Measurements from ENCODE around the gene LSAMP.

The LSAMP gene

DNA sequence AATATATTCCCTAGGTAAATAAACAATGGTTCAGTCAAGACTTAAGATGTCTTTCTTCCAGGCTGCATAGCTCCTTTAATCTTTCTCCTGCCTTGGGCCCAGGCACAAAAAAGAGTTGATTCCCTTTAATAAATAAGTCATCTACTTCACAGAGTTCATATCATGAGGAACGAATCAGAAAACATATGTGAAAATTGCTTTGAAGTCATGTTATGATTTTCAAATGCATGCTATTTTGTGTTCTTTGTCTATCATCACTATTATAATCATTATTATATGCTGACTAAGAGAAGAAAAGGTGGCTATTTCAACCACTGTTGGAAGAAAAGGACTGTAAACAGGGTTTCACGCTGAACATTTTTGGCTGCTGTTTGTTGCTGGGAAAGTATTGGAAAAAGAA, 70.4 kb downstream of the LSAMP start:
- Histone ChIP-seq H3K4me3 (ENCODE audit: low read length) (no peak overlapping the region), H3K36me3 (ENCODE audit: control insufficient read depth, insufficient read depth, low read length) (no peaks in the 10 kb centered on the region), H3K9me3 (ENCODE audit: control insufficient read depth, insufficient read depth, low read length) (no peaks in the 10 kb centered on the region), H3K4me1 (ENCODE audit: control insufficient read depth, insufficient read depth, low read length) (no peaks in the 10 kb centered on the region), H3K27me3 (ENCODE audit: control insufficient read depth, insufficient read depth, low read length) (no peaks in the 10 kb centered on the region), H3K27ac (ENCODE audit: low read length) (no peak overlapping the region)
- WGBS (ENCODE audit: insufficient coverage, insufficient read length) = no CpG with 5 or more reads among the region's 2 CpGs
- no peak for DNase-seq (ENCODE audit: low read depth, low spot score)

DNA sequence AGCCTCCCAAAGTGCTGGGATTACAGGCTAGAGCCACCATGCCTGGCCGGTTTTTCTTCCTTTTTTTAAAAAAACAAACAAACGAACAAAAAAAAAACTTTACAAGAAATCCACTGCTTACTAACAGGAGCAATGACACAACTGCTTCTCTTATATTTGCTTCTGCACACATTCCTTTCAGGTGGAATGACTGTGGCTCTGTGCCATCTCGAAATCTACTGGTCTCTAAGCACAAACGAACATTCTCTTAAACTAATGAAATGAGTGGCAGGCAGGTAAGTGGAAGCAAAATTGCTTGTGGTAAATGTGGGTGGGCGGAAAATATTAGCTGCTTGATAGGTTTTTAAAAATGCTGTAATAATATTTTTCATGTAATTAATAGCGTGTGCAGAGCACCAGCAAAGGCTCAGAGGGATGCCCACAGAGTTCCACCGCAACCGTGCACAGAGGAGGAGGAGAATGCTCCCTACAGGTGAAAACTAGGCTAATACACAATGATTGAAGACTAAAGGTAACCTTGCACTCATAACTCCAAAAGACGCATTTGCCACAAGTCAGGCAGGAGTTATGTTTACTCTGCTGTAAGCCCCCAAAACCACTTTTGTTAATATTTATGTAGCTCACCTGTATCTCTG, 77.4 kb downstream of the LSAMP start:
- Histone ChIP-seq H3K27me3 (ENCODE audit: control insufficient read depth, insufficient read depth, low read length) (no peaks in the 10 kb centered on the region), H3K27ac (ENCODE audit: low read length) (no peak overlapping the region), H3K4me1 (ENCODE audit: control insufficient read depth, insufficient read depth, low read length) (no peaks in the 10 kb centered on the region), H3K9me3 (ENCODE audit: control insufficient read depth, insufficient read depth, low read length) (no peaks in the 10 kb centered on the region), H3K4me3 (ENCODE audit: low read length) (no peak overlapping the region), H3K36me3 (ENCODE audit: control insufficient read depth, insufficient read depth, low read length) (no peaks in the 10 kb centered on the region)
- no CpG with 5 or more reads among the region's 9 CpGs for WGBS (ENCODE audit: insufficient coverage, insufficient read length)
- no peak for DNase-seq (ENCODE audit: low read depth, low spot score)

DNA sequence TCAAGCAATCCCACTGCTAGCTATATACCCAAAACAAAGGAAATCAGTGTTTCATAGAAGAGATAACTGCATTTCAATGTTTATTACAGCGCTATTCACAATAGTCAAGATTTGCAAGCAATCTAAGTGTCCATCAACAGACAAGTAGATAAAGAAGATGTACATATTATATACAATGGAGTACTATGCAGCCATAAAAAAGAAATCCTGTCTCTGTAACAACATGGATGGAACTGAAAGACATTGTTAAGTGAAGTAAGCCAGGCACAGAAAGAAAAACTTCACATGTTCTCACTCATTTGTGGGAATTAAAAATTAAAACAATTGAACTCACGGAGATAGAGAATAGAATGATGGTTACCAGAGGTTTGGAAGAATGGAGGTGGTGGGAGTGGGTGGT, 89.2 kb downstream of the LSAMP start:
- no peak overlapping the region for H3K27ac ChIP-seq (ENCODE audit: low read length)
- WGBS (ENCODE audit: insufficient coverage, insufficient read length) = no CpG with 5 or more reads among the region's 2 CpGs

DNA sequence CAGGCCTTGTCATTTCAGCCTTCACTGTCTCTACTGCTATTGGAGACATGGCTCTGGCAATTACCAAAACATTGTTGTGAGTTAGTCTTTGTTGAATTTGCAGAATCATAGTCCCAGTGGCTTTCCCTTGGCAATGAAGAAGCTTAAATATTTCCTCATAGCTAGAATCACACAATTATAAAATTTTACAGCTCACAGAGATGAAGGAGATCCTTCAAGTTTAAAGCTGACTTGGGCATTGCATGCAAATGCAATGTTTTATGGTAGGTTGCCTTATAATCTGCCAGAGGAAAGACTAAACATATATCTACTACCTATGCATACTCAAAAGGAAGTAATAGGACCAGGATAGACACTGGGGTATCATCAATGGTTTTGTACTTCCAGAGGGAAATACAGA, 90.9 kb downstream of the LSAMP start:
- Histone ChIP-seq H3K9me3 (ENCODE audit: control insufficient read depth, insufficient read depth, low read length) (no peaks in the 10 kb centered on the region), H3K36me3 (ENCODE audit: control insufficient read depth, insufficient read depth, low read length) (no peaks in the 10 kb centered on the region), H3K27me3 (ENCODE audit: control insufficient read depth, insufficient read depth, low read length) (no peaks in the 10 kb centered on the region), H3K4me1 (ENCODE audit: control insufficient read depth, insufficient read depth, low read length) (no peaks in the 10 kb centered on the region), H3K4me3 (ENCODE audit: low read length) (no peak overlapping the region), H3K27ac (ENCODE audit: low read length) (no peak overlapping the region)
- DNase-seq (ENCODE audit: low read depth, low spot score) = no peak

More for the DNA sequence above, 89.2 kb downstream of the LSAMP start:
- Histone ChIP-seq H3K4me3 (ENCODE audit: low read length) (no peak overlapping the region), H3K27me3 (ENCODE audit: control insufficient read depth, insufficient read depth, low read length) (no peaks in the 10 kb centered on the region), H3K9me3 (ENCODE audit: control insufficient read depth, insufficient read depth, low read length) (no peaks in the 10 kb centered on the region), H3K36me3 (ENCODE audit: control insufficient read depth, insufficient read depth, low read length) (no peaks in the 10 kb centered on the region), H3K4me1 (ENCODE audit: control insufficient read depth, insufficient read depth, low read length) (no peaks in the 10 kb centered on the region)
- DNase-seq (ENCODE audit: low read depth, low spot score) = no peak

DNA sequence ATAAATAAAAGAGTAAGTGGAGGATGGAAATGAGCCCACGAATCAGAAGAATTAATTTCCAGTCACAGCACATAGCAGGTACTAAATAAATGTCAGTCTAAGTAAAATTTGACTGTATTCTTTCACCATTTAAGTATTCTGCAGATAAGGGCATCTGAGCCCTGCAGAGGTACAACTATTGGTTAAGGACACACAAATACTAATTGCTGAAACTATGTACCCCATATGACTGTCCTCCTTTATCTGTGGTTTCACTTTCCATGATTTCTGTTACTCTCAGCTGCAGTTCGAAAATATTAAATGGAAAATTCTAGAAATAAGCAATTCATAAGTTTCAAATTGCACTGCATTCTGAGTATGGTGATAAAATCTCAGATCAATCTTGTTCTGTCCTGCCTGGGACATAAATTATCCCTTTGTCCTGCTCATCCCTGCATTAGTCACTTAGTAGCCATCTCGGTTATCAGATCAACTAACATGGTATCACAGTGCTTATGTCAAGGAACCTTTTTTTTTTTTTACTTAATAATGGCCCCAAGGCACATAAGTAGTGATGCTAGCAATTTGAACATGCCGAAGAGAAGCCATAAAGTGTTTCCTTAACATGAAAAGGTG, 95.1 kb downstream of the LSAMP start:
- no peaks in the 10 kb centered on the region for H3K9me3 ChIP-seq (ENCODE audit: control insufficient read depth, insufficient read depth, low read length)
- H3K4me3 ChIP-seq (ENCODE audit: low read length) = no peak overlapping the region
- H3K36me3 ChIP-seq (ENCODE audit: control insufficient read depth, insufficient read depth, low read length) = no peaks in the 10 kb centered on the region
- DNase-seq (ENCODE audit: low read depth, low spot score) = no peak
- WGBS (ENCODE audit: insufficient coverage, insufficient read length) = no CpG with 5 or more reads among the region's 4 CpGs
- H3K4me1 ChIP-seq (ENCODE audit: control insufficient read depth, insufficient read depth, low read length) = no peaks in the 10 kb centered on the region
- H3K27me3 ChIP-seq (ENCODE audit: control insufficient read depth, insufficient read depth, low read length) = no peaks in the 10 kb centered on the region
- H3K27ac ChIP-seq (ENCODE audit: low read length) = no peak overlapping the region

DNA sequence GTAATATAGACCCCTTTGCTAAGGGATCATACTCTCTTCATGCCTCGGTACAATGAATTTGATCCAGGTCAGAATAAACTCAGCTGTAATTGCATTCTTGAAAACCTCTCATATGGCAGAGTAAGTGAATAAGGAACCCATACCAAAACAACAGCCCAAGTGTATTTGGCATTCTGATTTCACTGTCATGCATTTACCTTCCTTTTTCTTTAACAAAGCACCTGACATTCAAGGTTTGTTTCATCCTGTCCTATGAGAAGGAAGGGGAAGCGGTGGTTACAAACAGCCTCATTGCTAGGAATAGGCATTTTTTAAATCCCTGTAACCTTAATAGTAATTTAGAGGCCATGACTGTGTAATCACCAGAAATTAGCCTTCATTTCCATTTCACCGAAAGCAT, 97.1 kb downstream of the LSAMP start:
- H3K4me3 ChIP-seq (ENCODE audit: low read length) = no peak overlapping the region
- no CpG with 5 or more reads among the region's 3 CpGs for WGBS (ENCODE audit: insufficient coverage, insufficient read length)
- H3K4me1 ChIP-seq (ENCODE audit: control insufficient read depth, insufficient read depth, low read length) = no peaks in the 10 kb centered on the region
- no peaks in the 10 kb centered on the region for H3K36me3 ChIP-seq (ENCODE audit: control insufficient read depth, insufficient read depth, low read length)
- DNase-seq (ENCODE audit: low read depth, low spot score) = no peak
- H3K27me3 ChIP-seq (ENCODE audit: control insufficient read depth, insufficient read depth, low read length) = no peaks in the 10 kb centered on the region
- no peak overlapping the region for H3K27ac ChIP-seq (ENCODE audit: low read length)
- H3K9me3 ChIP-seq (ENCODE audit: control insufficient read depth, insufficient read depth, low read length) = no peaks in the 10 kb centered on the region

DNA sequence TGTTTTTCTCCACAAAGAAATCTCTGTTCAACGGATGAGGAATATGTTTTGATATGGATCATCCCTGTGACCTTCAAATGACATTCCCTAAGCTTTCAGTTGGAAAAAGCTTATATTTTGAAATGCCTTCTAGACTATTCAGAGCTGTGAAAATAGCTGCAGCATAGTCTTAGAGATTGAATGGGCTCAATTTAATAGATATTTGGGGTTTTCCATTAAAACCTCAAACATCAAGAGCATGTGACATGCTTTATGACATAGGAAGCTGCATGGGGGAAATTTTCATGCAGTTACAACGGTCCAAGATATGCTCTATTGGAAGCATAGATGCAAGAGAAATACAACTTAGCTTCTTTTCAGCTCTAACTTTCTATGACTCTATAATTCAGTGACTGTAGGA, 102.8 kb downstream of the LSAMP start:
- H3K36me3 ChIP-seq (ENCODE audit: control insufficient read depth, insufficient read depth, low read length) = no peaks in the 10 kb centered on the region
- no CpG with 5 or more reads among the region's 2 CpGs for WGBS (ENCODE audit: insufficient coverage, insufficient read length)
- H3K4me1 ChIP-seq (ENCODE audit: control insufficient read depth, insufficient read depth, low read length) = peaks cover 2% of the 10 kb centered on the region; the same call in 1 of the 2 replicates
- no peaks in the 10 kb centered on the region for H3K9me3 ChIP-seq (ENCODE audit: control insufficient read depth, insufficient read depth, low read length)
- no peak overlapping the region for H3K4me3 ChIP-seq (ENCODE audit: low read length)
- H3K27me3 ChIP-seq (ENCODE audit: control insufficient read depth, insufficient read depth, low read length) = no peaks in the 10 kb centered on the region
- DNase-seq (ENCODE audit: low read depth, low spot score) = no peak
- no peak overlapping the region for H3K27ac ChIP-seq (ENCODE audit: low read length)

DNA sequence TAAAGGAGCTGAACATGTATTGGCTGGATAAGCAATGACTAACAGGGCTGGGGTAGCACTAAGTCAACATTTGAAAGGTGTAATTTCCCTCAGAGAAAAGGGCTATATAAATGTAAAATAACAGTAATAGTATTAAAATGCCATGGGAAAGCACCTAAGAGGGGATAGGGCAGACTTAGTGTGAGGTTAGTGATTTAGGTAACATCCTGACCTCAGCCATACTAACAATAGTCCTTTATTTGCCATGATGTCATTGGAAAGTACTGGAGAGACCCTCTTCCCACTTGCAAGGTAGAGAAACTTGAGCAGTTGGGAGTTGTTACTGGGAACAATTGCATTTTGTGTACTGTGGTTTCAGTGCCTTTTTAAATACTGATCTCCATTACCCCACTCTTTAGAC, 103.4 kb downstream of the LSAMP start:
- Histone ChIP-seq H3K9me3 (ENCODE audit: control insufficient read depth, insufficient read depth, low read length) (no peaks in the 10 kb centered on the region), H3K4me1 (ENCODE audit: control insufficient read depth, insufficient read depth, low read length) (peaks cover 2% of the 10 kb centered on the region; the same call in 1 of the 2 replicates), H3K4me3 (ENCODE audit: low read length) (no peak overlapping the region), H3K27ac (ENCODE audit: low read length) (no peak overlapping the region), H3K36me3 (ENCODE audit: control insufficient read depth, insufficient read depth, low read length) (no peaks in the 10 kb centered on the region), H3K27me3 (ENCODE audit: control insufficient read depth, insufficient read depth, low read length) (no peaks in the 10 kb centered on the region)
- no peak for DNase-seq (ENCODE audit: low read depth, low spot score)

DNA sequence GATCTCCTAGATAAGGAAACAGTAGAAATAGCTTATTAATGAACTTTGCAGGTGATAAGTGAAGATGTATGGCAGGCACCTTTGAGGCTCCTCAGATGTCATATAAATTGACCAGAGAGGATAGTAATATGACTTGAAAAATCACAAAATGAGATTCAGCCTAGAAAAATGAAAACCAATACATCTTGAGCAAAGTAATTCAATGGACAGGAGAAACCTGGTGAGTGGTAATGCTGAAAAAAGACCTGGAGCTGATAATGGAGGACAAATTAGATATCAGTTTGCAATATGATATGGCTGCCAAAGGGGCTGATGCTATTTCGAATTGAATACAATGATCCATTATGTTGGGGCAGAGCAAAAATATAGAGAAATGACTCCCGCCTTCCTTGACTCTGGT, 103.9 kb downstream of the LSAMP start:
- Histone ChIP-seq H3K36me3 (ENCODE audit: control insufficient read depth, insufficient read depth, low read length) (no peaks in the 10 kb centered on the region), H3K4me1 (ENCODE audit: control insufficient read depth, insufficient read depth, low read length) (peaks cover 2% of the 10 kb centered on the region; the same call in 1 of the 2 replicates), H3K4me3 (ENCODE audit: low read length) (no peak overlapping the region), H3K9me3 (ENCODE audit: control insufficient read depth, insufficient read depth, low read length) (no peaks in the 10 kb centered on the region), H3K27me3 (ENCODE audit: control insufficient read depth, insufficient read depth, low read length) (no peaks in the 10 kb centered on the region), H3K27ac (ENCODE audit: low read length) (no peak overlapping the region)
- no CpG with 5 or more reads among the region's 2 CpGs for WGBS (ENCODE audit: insufficient coverage, insufficient read length)
- DNase-seq (ENCODE audit: low read depth, low spot score) = no peak

DNA sequence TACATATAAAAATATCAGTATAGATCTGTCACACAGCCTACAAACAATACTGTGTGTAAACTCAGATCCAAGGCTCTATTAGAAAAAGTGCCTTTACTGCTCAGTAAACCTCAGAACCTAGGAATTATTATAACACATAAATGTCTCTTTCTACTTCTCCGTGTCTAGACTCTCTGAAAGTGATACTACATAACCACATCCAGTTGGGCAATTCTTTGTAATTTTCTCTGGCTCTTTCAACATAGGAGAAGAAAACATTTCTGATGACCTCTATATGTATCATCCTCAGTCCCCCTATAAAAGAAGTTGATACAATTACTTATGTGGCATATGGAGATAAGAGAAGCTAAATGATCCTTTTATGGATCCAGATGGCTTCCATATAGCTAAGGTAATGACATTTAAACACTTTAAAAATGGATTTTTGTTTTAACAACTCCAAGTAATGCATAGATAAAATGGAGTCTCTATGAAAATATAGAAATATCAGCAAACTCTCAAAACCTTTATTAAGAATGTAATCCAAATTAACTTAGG, 104.5 kb downstream of the LSAMP start:
- Histone ChIP-seq H3K36me3 (ENCODE audit: control insufficient read depth, insufficient read depth, low read length) (no peaks in the 10 kb centered on the region), H3K9me3 (ENCODE audit: control insufficient read depth, insufficient read depth, low read length) (no peaks in the 10 kb centered on the region), H3K27me3 (ENCODE audit: control insufficient read depth, insufficient read depth, low read length) (no peaks in the 10 kb centered on the region), H3K4me1 (ENCODE audit: control insufficient read depth, insufficient read depth, low read length) (peaks cover 2% of the 10 kb centered on the region; the same call in 1 of the 2 replicates), H3K4me3 (ENCODE audit: low read length) (no peak overlapping the region), H3K27ac (ENCODE audit: low read length) (no peak overlapping the region)
- WGBS (ENCODE audit: insufficient coverage, insufficient read length) = no CpG with 5 or more reads among the region's 1 CpG
- DNase-seq (ENCODE audit: low read depth, low spot score) = no peak

Measured in iPS DF 6.9 (cell line).